GM18873 (cell line): Measurements from ENCODE around the gene IER3.

Experiments used
- ATAC-seq: cut with Tn5 transposase; IDR thresholded peaks from one replicate; pipeline ENCODE4 v1.9.1; 2021; ENCODE audit warnings: mild to moderate bottlenecking, moderate library complexity, moderate number of reproducible peaks; ENCODE audit not compliant: unreplicated experiment, low FRiP score

Gene IER3

GRCh38 chr6:30749554-30750378, 5.4 kb upstream of the IER3 start:
- ATAC-seq = no peak

GRCh38 chr6:30748851-30749540, 4.6 kb upstream of the IER3 start:
- no peak for ATAC-seq

- no peak for ATAC-seq
These were observed 3.8 kb upstream of the IER3 start for GRCh38 chr6:30747902-30748769.

- no peak for ATAC-seq
These were observed 2.9 kb upstream of the IER3 start for GRCh38 chr6:30747300-30747687.

- peak; percentile 9 for ATAC-seq
These were observed 971 bp downstream of the IER3 start for GRCh38 chr6:30743099-30744053.

- peak; percentile 50 for ATAC-seq
These were observed 1.8 kb downstream of the IER3 start, which contains the start of gene FLOT1 for GRCh38 chr6:30742316-30743098. TSS of gene FLOT1 (minus strand) at chr6:30742687. CDS start at chr6:30742189, 498 bp downstream.

GRCh38 chr6:30741789-30742315, 2.5 kb downstream of the IER3 start:
- ATAC-seq = peak; percentile 2

GRCh38 chr6:30741063-30741779, 3.1 kb downstream of the IER3 start:
- no peak for ATAC-seq

GRCh38 chr6:30740540-30740870, 3.8 kb downstream of the IER3 start:
- ATAC-seq = no peak

GRCh38 chr6:30738532-30738931, 5.8 kb downstream of the IER3 start:
- ATAC-seq = no peak

GRCh38 chr6:30735668-30736314, 8.6 kb downstream of the IER3 start:
- ATAC-seq = no peak

GRCh38 chr6:30732237-30732943, 12.0 kb downstream of the IER3 start:
- ATAC-seq = no peak

GRCh38 chr6:30730601-30731435, 13.5 kb downstream of the IER3 start:
- ATAC-seq = no peak

- no peak for ATAC-seq
These were observed 16.3 kb downstream of the IER3 start for GRCh38 chr6:30727920-30728553.

- ATAC-seq = no peak
These were observed 17.6 kb downstream of the IER3 start for GRCh38 chr6:30726506-30727413.
